Mesodermal cell (in vitro differentiated cells): ENCODE data around the gene DRG2.

Experiments
- H3K27ac ChIP-seq: 2 replicates; pipeline ENCODE4 v1.7.0; 2013; ENCODE audit warnings: mild to moderate bottlenecking, low read depth, low read length, moderate library complexity; ENCODE audit not compliant: severe bottlenecking
- H3K36me3 ChIP-seq: 2 replicates; pipeline ENCODE4 v1.7.1; 2013; ENCODE audit warnings: mild to moderate bottlenecking, low read length, moderate library complexity; ENCODE audit not compliant: control insufficient read depth, insufficient read depth
- H3K4me1 ChIP-seq: one replicate; pipeline ENCODE4 v1.7.1; 2013; ENCODE audit warnings: mild to moderate bottlenecking, low read length; ENCODE audit not compliant: insufficient read depth, control insufficient read depth, poor library complexity, severe bottlenecking
- H3K4me3 ChIP-seq: 2 replicates; pipeline ENCODE4 v1.7.0; 2013; ENCODE audit warnings: low read length, control low read depth, mild to moderate bottlenecking; ENCODE audit not compliant: insufficient read depth, poor library complexity, severe bottlenecking; ENCODE audit errors: extremely low read depth
- H3K9me3 ChIP-seq: 2 replicates; pipeline ENCODE4 v1.7.1; 2013; ENCODE audit warnings: mild to moderate bottlenecking, low read length, moderate library complexity; ENCODE audit not compliant: control insufficient read depth
- WGBS, 2 experiments: methylation state at CpG; one replicate each; pipeline ENCODE4 v1.1.5; 2013; ENCODE audit warnings: missing lambda C conversion rate in 2 of 2; ENCODE audit not compliant: insufficient coverage in 2 of 2; 5-methylcytosine and 5-hydroxymethylcytosine counted together

DRG2 gene

GRCh38 chr17:18076936-18077335 lies 10.8 kb upstream of the DRG2 start:
- Histone ChIP-seq H3K4me3 (no peak overlapping the region), H3K36me3 (no peaks in the 10 kb centered on the region), H3K27ac (no peak overlapping the region), H3K9me3 (no peaks in the 10 kb centered on the region), H3K4me1 (no peaks in the 10 kb centered on the region)
- 81 to 86% methylated on average over 6 of the region's 7 CpGs for WGBS, 2 experiments

GRCh38 chr17:18079543-18079942 lies 8.2 kb upstream of the DRG2 start:
- H3K4me1 ChIP-seq: no peaks in the 10 kb centered on the region
- no peaks in the 10 kb centered on the region for H3K36me3 ChIP-seq
- no peak overlapping the region for H3K4me3 ChIP-seq
- no peak overlapping the region for H3K27ac ChIP-seq
- WGBS, 2 experiments: 94 to 100% methylated on average over 2 of the region's 4 CpGs
- no peaks in the 10 kb centered on the region for H3K9me3 ChIP-seq

GRCh38 chr17:18084256-18084655 lies 3.5 kb upstream of the DRG2 start:
- no peaks in the 10 kb centered on the region for H3K9me3 ChIP-seq
- H3K4me1 ChIP-seq: peaks cover 6% of the 10 kb centered on the region
- H3K36me3 ChIP-seq: no peaks in the 10 kb centered on the region
- no peak overlapping the region for H3K27ac ChIP-seq
- H3K4me3 ChIP-seq: no peak overlapping the region
- WGBS, 2 experiments: 92% methylated on average over 2 of the region's 4 CpGs; no CpG with 5 or more reads in 1 of the 2 experiments

GRCh38 chr17:18089613-18090012 lies 1.9 kb downstream of the DRG2 start:
- H3K9me3 ChIP-seq: no peaks in the 10 kb centered on the region
- WGBS, 2 experiments: 95 to 100% methylated on average over 2 of the region's 2 CpGs
- no peak overlapping the region for H3K27ac ChIP-seq
- H3K4me1 ChIP-seq: peaks cover 6% of the 10 kb centered on the region
- no peak overlapping the region for H3K4me3 ChIP-seq
- peaks cover 35% of the 10 kb centered on the region for H3K36me3 ChIP-seq

GRCh38 chr17:18093616-18094408 lies 6.1 kb downstream of the DRG2 start:
- no peak overlapping the region for H3K4me3 ChIP-seq
- H3K9me3 ChIP-seq: no peaks in the 10 kb centered on the region
- WGBS, 2 experiments: 85 to 89% methylated on average over 11 to 14 of the region's 15 CpGs
- H3K4me1 ChIP-seq: peaks cover 2% of the 10 kb centered on the region
- H3K27ac ChIP-seq: no peak overlapping the region
- peaks cover 73% of the 10 kb centered on the region for H3K36me3 ChIP-seq

GRCh38 chr17:18094409-18094807 lies 6.7 kb downstream of the DRG2 start:
- Histone ChIP-seq H3K4me1 (no peaks in the 10 kb centered on the region), H3K9me3 (no peaks in the 10 kb centered on the region), H3K27ac (no peak overlapping the region), H3K4me3 (no peak overlapping the region), H3K36me3 (peaks cover 79% of the 10 kb centered on the region)
- WGBS, 2 experiments: 98% methylated on average over 6 to 10 of the region's 10 CpGs

GRCh38 chr17:18099516-18099915 lies 11.8 kb downstream of the DRG2 start:
- Histone ChIP-seq H3K27ac (no peak overlapping the region), H3K36me3 (peaks cover 73% of the 10 kb centered on the region), H3K4me3 (no peak overlapping the region), H3K4me1 (no peaks in the 10 kb centered on the region), H3K9me3 (no peaks in the 10 kb centered on the region)
- WGBS, 2 experiments: 95 to 98% methylated on average over 10 to 14 of the region's 14 CpGs

GRCh38 chr17:18100616-18101015 lies 12.9 kb downstream of the DRG2 start:
- Histone ChIP-seq H3K9me3 (no peaks in the 10 kb centered on the region), H3K4me3 (no peak overlapping the region), H3K27ac (no peak overlapping the region), H3K4me1 (no peaks in the 10 kb centered on the region), H3K36me3 (peaks cover 66% of the 10 kb centered on the region)
- 96% methylated on average over 10 of the region's 10 CpGs for WGBS, 2 experiments

- WGBS, 2 experiments: 93 to 94% methylated on average over 7 to 8 of the region's 9 CpGs
- peaks cover 64% of the 10 kb centered on the region for H3K36me3 ChIP-seq
- H3K9me3 ChIP-seq: no peaks in the 10 kb centered on the region
Observed at GRCh38 chr17:18101828-18102227, 14.1 kb downstream of the DRG2 start.

GRCh38 chr17:18102640-18103039 lies 14.9 kb downstream of the DRG2 start:
- 90 to 98% methylated on average over 2 to 3 of the region's 3 CpGs for WGBS, 2 experiments
- peaks cover 60% of the 10 kb centered on the region for H3K36me3 ChIP-seq
- H3K9me3 ChIP-seq: no peaks in the 10 kb centered on the region
- H3K27ac ChIP-seq: no peak overlapping the region
- no peaks in the 10 kb centered on the region for H3K4me1 ChIP-seq
- no peak overlapping the region for H3K4me3 ChIP-seq

More at GRCh38 chr17:18101828-18102227, 14.1 kb downstream of the DRG2 start:
- Histone ChIP-seq H3K4me3 (no peak overlapping the region), H3K27ac (no peak overlapping the region), H3K4me1 (no peaks in the 10 kb centered on the region)

GRCh38 chr17:18105027-18105426 lies 17.3 kb downstream of the DRG2 start:
- no peak overlapping the region for H3K27ac ChIP-seq
- WGBS, 2 experiments: 93 to 96% methylated on average over 2 to 3 of the region's 3 CpGs
- no peaks in the 10 kb centered on the region for H3K4me1 ChIP-seq
- H3K9me3 ChIP-seq: no peaks in the 10 kb centered on the region
- H3K4me3 ChIP-seq: no peak overlapping the region
- H3K36me3 ChIP-seq: peaks cover 37% of the 10 kb centered on the region
